HG02840 (cell line): Measurements from ENCODE around the gene BLOC1S6.

ENCODE experiments used
- ATAC-seq: cut with Tn5 transposase; IDR thresholded peaks from one replicate; pipeline ENCODE4 v1.9.1; 2021; ENCODE audit warnings: mild to moderate bottlenecking, moderate library complexity, moderate number of reproducible peaks; ENCODE audit not compliant: unreplicated experiment, low FRiP score

BLOC1S6 gene

GRCh38 chr15:45586601-45587094 lies 531 bp upstream of the BLOC1S6 start:
- ATAC-seq: peak; percentile 5

DNA sequence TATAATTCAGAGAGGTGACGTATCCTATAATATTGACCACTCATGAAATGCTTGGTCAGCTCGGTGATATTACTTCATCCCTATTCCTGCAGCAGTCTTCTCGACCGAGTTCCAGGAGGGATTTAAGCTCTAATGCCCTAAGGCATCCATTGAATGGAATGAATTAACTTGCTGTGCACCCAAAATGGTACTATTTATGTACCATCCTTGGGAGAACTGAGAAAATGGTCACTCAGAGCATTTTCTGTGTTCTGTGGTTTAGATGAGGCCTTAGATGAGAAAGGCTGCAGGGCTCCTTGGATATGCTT lies 638 bp downstream of the BLOC1S6 start:
- ATAC-seq: no peak

DNA sequence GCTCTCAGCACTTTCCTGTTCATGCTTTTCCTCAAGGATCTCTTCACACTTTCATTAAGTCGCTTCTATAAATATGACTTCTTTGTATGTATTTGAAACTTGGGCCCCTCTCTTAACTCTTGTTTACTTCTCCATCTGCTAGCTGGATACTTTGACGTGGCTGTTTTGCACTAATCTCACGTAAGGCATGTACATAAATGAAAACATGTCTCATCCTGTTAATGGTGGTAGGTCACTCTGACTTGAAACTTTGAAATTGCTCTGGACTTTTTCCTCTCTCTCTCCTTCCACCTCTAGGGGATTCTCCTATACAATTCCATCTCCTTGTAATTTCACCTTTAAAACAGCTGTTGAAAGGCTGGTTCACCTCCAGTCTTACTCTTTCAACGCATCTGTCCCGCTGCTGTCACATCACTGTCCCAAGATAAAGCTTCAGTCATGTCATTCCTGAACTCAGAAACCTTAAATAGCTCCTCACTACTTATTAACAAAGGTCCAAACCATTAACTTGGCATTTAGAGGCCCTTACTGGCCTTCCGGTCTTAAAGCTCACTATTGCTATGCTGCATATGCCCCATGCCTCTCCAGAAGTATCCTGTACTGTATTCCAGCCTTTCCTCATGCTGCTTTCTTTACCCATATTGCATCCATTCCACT lies 1.2 kb downstream of the BLOC1S6 start:
- ATAC-seq: no peak

GRCh38 chr15:45589256-45589655 lies 2.1 kb downstream of the BLOC1S6 start:
- ATAC-seq: no peak

GRCh38 chr15:45594319-45594718 lies 7.1 kb downstream of the BLOC1S6 start:
- no peak for ATAC-seq

- no peak for ATAC-seq
Observed at GRCh38 chr15:45594835-45595530, 7.8 kb downstream of the BLOC1S6 start.

- no peak for ATAC-seq
Observed at GRCh38 chr15:45603881-45604280, 16.7 kb downstream of the BLOC1S6 start.

- ATAC-seq: no peak
Observed at GRCh38 chr15:45604326-45604725, 17.1 kb downstream of the BLOC1S6 start.

GRCh38 chr15:45606413-45606812 lies 19.2 kb downstream of the BLOC1S6 start:
- no peak for ATAC-seq

DNA sequence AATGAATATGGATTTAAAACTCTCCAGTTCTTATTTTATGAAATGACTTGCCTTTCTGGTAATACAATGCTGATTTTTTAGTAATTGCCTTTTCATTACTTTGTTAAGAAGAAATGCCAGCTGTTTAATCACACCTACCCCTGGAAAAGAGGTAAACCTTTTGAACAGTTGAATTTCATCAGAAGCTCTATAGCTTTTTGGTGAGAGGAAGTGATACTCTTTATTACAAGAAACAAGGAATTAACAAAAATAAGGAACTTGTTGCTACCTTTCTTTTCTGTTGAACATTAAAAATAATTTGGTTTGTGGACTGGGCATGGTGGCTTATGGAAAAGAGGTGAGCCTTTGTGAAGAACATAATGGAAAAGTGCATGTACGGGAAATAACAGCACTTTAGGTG lies 19.7 kb downstream of the BLOC1S6 start:
- ATAC-seq: no peak

GRCh38 chr15:45611305-45611704 lies 24.1 kb downstream of the BLOC1S6 start:
- ATAC-seq: no peak

DNA sequence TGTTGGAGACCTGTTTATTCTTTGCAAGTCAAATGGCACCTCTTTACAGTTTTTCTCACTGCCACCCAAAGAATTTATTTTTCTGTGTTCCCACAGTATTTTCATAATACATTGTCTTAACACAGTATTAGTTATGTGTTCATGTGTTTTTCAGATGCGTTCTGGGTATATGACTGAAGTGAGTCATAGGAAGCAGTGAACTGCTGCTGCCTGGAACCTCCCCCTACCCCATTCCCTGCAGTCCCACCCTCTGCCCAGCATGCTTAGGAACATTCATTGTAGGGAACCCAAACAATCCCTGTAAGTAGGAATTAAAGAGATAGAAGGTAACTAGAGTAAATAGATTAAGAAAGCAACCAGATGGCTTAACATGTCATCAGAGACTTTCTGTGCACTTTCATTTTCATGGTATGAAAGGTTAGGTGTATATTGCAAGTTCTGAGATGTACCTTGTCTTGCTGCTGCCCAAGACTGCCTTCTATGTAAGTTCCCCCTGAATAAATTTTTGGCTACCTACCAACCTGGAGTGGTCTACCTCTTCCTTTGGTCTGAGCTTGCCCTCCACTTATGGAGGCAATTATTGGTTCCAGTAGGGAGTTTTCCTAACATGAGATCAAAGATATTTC lies 25.7 kb downstream of the BLOC1S6 start:
- no peak for ATAC-seq

DNA sequence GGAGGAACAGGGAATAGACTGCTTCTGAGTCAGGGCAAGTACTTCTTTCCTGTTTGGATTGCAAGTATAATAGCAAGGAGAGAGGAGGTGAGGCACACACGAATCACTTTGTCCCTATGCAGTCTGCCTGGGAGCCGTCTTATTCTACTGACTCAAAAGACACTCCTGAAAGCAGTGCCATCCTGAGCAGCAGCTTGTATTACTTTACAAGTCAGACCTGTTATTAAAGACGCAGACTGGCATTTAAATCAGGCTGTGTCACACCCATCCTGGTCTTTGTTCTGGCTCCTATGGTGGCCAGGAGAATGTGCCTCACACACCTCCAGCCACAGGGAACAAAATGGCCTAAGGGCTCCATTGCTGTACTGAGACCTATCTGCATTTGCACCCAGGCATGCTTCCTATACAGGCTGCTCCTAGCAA lies 29.7 kb downstream of the BLOC1S6 start:
- no peak for ATAC-seq

- ATAC-seq: no peak
Observed at GRCh38 chr15:45618813-45619212, 31.6 kb downstream of the BLOC1S6 start.

DNA sequence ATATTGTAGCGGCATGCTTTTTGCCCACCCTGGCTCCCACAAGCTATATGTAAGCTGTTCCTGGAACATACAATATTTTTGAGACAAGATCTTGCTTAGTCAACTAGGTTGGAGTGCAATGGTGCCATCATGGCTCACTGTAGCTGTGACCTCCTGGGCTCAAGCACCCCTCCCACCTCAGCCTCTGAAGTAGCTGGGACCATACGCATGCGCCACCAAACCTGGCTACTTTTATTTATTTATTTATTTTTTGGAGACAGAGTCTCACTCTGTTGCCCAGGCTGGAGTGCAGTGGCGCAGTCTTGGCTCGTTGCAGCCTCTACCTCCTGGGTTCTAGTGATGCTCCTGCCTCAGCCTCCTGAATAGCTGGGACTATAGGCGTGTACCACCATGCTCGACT lies 41.0 kb downstream of the BLOC1S6 start:
- no peak for ATAC-seq

GRCh38 chr15:45630917-45631691 lies 43.9 kb downstream of the BLOC1S6 start:
- no peak for ATAC-seq

DNA sequence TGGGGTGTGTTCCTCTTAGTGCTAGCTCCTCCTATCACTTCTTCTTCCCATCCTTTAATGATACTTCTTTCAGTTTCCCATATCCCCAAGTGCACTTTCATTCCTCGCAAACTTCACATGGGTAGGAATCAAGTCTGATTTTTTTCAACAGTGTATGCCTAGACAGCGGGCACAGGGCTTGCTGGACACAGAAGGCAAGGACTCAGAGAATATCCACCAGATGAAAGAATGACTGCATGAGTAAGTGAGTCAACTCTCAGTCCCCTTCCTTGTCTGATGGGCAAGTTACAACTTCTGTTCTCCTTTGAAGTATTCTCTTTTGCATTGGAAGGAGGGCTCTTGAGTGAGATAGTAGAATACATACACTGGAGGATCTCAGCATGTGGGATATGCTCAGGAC lies 44.6 kb downstream of the BLOC1S6 start:
- ATAC-seq: no peak

DNA sequence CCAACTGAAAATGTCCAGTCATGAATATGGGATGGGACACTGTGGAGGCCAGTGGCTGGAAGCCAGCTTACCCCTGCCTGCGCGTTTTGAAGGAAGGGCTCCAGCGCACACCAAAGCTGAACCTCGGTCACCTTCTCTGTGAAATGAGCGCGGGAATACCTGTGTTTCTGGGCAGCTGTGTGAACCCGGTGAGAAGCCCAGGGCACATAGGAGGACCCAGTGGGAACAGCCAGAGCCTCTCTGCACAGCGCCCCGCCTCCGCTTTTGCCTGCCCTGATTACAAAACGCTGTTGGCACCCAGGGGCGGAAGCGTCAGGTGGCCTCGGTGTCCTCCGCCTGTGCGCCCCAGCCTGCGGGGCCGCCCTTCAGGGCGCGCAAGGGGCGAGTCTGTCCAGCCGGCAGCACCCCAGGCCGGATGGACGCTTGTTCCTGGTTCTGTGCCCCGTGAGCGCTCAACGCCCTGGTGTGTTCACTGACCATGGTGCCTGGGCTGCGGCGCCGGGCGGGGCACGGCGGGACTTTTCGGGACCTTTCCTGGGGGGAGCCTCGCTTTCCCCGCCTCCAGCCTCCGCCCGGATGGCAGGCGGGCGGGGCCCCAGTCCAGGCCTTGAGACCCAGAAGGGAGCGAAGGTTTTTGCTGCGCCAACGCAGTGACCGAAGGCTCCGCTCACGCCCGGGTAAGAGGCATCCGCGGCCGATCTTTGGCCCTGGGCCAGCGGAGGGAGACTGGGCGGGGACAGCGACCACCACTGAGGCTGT lies 47.4 kb downstream of the BLOC1S6 start, which contains the start of gene SQOR:
SQOR (plus strand) TSS at position 598 of the 759 bp plus-strand sequence. CDS start 23,895 bp downstream, outside the sequence.
- ATAC-seq: peak; percentile 73

DNA sequence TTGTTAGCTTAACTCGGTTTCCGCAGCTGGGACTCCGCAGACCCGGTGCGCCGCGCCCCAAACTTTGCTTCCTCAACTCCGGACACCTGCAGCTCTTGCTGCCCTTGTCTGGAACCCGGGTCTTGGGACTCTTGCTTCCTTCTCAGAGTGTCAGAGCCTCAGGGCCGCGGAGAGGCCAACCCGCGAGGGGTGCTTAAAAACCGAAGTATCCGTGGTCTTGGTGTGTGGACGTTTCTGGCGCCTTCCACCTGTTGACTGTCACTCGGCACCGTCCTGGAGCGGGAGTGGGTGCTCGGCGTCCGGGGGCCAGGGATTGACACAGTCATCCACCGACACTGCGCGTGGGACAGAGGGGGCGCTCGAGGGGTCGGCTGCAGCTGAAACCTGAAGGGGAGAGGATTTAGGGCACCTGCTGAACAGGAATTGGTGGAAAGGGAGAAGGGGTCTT lies 48.0 kb downstream of the BLOC1S6 start:
- ATAC-seq: peak; percentile 49

- no peak for ATAC-seq
Observed at GRCh38 chr15:45635763-45636292, 48.6 kb downstream of the BLOC1S6 start.
